Heart right ventricle (tissue), 16 donors: ENCODE data around the gene USPL1. TPM values are rescaled to one million over a fixed set of nuclear protein-coding genes. Genes with fewer than 3 reads are reported as not detected.
"Not testable (repeated sequence)": the region's sequence is repeated elsewhere in the genome, so short reads cannot be mapped to it uniquely, and the experiment has no call there.

Experiments used
- ATAC-seq, 8 donors: fragments of 200-7000 bp; cut with Tn5 transposase; one replicate each; pipeline ENCODE4 v1.9.1; 2020; ENCODE audit warnings: mild to moderate bottlenecking in 8 of 8, moderate library complexity in 8 of 8, moderate number of reproducible peaks in 1 of 8
- DNase-seq, 2 donors: peaks; one replicate each; pipeline ENCODE4 v3.0.0-alpha.2; 2020
- H3K27ac ChIP-seq, 10 donors: fragments of 200-600 bp; sonication (generic) in 2 of 10; one replicate each; pipeline versions ENCODE4 v1.5.0 to v1.8.0; 2020 to 2022; ENCODE audit warnings: mild to moderate bottlenecking in 3 of 10
- H3K27me3 ChIP-seq, 7 donors: fragments of 200-600 bp; one replicate each; pipeline ENCODE4 v1.8.0; 2021 to 2022; ENCODE audit warnings: mild to moderate bottlenecking in 2 of 7
- H3K36me3 ChIP-seq, 9 donors: fragments of 200-600 bp; sonication (generic) in 1 of 9; one replicate each; pipeline versions ENCODE4 v1.5.0 to v1.8.0; 2020 to 2022; ENCODE audit warnings: mild to moderate bottlenecking in 2 of 9
- H3K4me1 ChIP-seq, 9 donors: fragments of 200-600 bp; sonication (generic) in 1 of 9; one replicate each; pipeline versions ENCODE4 v1.5.0 to v1.8.0; 2020 to 2022; ENCODE audit warnings: mild to moderate bottlenecking in 4 of 9
- H3K4me3 ChIP-seq, 10 donors: fragments of 200-600 bp; sonication (generic) in 2 of 10; one replicate each; pipeline versions ENCODE4 v1.5.0 to v1.8.0; 2020 to 2022; ENCODE audit warnings: mild to moderate bottlenecking in 7 of 10, moderate library complexity in 2 of 10
- H3K9me3 ChIP-seq, 11 donors: fragments of 200-600 bp in 10 of 11; sonication (generic) in 2 of 11; one replicate each; pipeline versions ENCODE4 v1.5.0 to v1.8.0; 2013 to 2022; ENCODE audit warnings: mild to moderate bottlenecking in 2 of 11, control low read depth in 1 of 11, moderate library complexity in 1 of 11
- WGBS, 2 donors: extraction: QIAGEN DNeasy Blood & Tissue Kit; methylation state at CpG; one replicate each; pipeline ENCODE4 v1.1.7; 2013; ENCODE audit warnings: inconsistent platforms in 1 of 2; 5-methylcytosine and 5-hydroxymethylcytosine counted together
- intact Hi-C, 10 donors: fragments of 100-400 bp; cut with DNase I; formaldehyde crosslinking; loops; one replicate each; pipeline versions ENCODE4 v1.11.1 to v1.14.2; 2022
- polyA plus RNA-seq, 2 donors: library from polyadenylated mRNA; stranded (reverse); fragments of 200-250 nt; gene quantifications; one replicate each; pipeline ENCODE4 v1.2.3, GENCODE V29; 2013
- total RNA-seq, 10 donors: library from RNA; stranded (reverse); fragmentation: NEBNext Ultra II Directional in 3 of 10; extraction: Animal tissue kit (Norgen Biotek cat#: 25700) in 3 of 10; gene quantifications; one replicate each; pipeline versions ENCODE4 v1.2.1 to v1.2.4, GENCODE V29; 2021 to 2023
- TF ChIP-seq, protein P1 (sequence below), 9 donors: fragments of 200-600 bp; sonication (generic) in 2 of 9; IDR thresholded peaks; one replicate each; pipeline versions ENCODE4 v1.5.0 to v1.8.0; 2021 to 2022; ENCODE audit warnings: antibody characterized with exemption in 9 of 9, mild to moderate bottlenecking in 5 of 9, moderate library complexity in 1 of 9
- donor health status: Arrhythmogenic right ventricular cardiomyopathy.
- donor health status: ischemic (EF 13 %, LVEDD 7.1; RV severe dilation, severe dysfunction).
- donor health status: healthy with polysubstance abuse.
- donor health status: DM: no; HTN: yes; CAD: no.
- donor health status: DM: no; HTN: no; CAD: no.
- donor health status: ischemic (EF 25% LVEDD 6.9; RV normal size, moderate dysfunction).
- donor health status: ischemic (EF 25% LVEDD 5.7; RV mildly dilated, moderate dysfunction).
- donor health status: healthy.
- donor health status: DM: yes; HTN: yes; CAD: no.
- donor health status: Ischemic cardiomyopathy.
- donor health status: ischemic (EF 35%, LVEDD 5.7; RV mildly dilated, moderate dysfunction).
- donor health status: nonischemic (EF 11% LVEDD 7.7; RV severe dilation, severe dysfunction).
- donor health status: DM: yes; HTN: yes; CAD: no.
- donor health status: PGD.
- donor health status: ischemic (EF 29% LVEDD 5.4; RV normal size, mild dysfunction).
- donor health status: nonischemic (EF 23%, LVEDD 6.1; RV moderate dilation, normal function).

USPL1 gene
- total and polyA plus RNA-seq, 12 donors, result 4.9 to 10.6 (median 9.7) TPM

DNA sequence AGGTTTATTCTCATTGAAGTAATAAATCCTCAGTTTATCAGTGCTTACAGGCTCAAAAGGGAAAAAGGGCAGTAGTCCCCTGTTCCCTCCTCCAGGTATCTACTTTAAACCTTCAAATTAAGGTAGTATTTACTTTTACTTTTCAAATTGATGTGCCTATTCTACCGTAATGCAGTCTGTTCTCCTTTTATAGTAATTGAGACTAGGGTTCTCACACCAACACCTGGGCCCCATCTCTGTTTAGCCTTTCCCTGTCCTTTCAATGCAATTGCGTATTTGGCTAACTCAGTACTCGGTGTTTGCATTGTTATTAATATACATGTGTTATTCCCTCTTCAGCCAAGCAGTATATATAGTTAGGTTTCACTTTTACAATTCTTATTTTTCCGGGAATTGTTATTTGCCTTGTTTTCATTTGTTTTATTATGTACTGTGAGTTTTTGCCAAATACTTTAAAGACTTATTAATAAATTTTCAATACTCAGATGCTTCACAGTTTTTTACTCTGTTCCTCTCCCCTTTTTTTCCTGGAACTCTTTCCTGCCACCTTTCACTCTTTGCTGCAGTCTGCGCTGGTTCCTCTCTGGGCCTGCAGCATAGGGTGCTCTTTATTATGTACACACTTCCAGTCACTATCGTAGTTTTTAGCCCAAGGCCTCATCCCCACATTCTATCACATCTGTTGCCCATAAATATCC lies 30.3 kb downstream of the USPL1 start:
- intact Hi-C loops, result no loop called here
- peaks cover 0 to 99% (median 30%) of the 10 kb centered on the region in 9 donors for H3K36me3 ChIP-seq
- peaks cover 0 to 20% (median 13%) of the 10 kb centered on the region in 9 donors for H3K4me1 ChIP-seq
- H3K9me3 ChIP-seq, result no peaks in the 10 kb centered on the region
- TF ChIP-seq, protein P1, sequence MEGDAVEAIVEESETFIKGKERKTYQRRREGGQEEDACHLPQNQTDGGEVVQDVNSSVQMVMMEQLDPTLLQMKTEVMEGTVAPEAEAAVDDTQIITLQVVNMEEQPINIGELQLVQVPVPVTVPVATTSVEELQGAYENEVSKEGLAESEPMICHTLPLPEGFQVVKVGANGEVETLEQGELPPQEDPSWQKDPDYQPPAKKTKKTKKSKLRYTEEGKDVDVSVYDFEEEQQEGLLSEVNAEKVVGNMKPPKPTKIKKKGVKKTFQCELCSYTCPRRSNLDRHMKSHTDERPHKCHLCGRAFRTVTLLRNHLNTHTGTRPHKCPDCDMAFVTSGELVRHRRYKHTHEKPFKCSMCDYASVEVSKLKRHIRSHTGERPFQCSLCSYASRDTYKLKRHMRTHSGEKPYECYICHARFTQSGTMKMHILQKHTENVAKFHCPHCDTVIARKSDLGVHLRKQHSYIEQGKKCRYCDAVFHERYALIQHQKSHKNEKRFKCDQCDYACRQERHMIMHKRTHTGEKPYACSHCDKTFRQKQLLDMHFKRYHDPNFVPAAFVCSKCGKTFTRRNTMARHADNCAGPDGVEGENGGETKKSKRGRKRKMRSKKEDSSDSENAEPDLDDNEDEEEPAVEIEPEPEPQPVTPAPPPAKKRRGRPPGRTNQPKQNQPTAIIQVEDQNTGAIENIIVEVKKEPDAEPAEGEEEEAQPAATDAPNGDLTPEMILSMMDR (IDR thresholded peaks at IDR 0.05), result no peak
- DNase-seq (no peak), ATAC-seq (no peak)
- no peaks in the 10 kb centered on the region for H3K27me3 ChIP-seq
- H3K27ac ChIP-seq, result no peak overlapping the region
- no peak overlapping the region for H3K4me3 ChIP-seq
- WGBS, 2 donors, result 91 to 92% methylated on average over 6 of the region's 6 CpGs

DNA sequence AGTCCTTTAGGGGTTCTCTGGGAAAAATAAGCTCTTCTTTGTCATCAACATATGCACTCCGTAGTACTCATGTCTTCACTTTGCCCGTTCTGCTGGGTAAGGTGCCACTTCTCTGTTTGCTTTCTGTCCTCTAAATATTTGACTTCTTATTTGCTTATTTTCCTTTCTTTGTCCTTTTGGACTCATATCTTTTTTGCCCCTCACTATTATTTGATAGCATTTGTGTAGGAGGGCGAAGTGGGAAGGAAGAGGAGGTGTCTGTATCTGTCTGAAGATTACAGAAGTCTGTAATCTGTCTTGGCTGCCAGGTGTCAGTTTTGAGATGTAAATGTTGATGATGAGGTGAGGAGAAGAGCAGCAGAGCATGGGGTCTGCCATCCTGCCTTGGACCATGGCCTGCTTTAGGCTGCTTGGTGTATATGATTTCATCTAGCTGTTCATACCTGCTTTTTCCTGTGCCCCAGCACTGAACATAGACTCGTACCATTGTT lies 30.8 kb downstream of the USPL1 start:
- ATAC-seq (no peak), DNase-seq (no peak)
- WGBS, 2 donors, result 89 to 91% methylated on average over 4 of the region's 4 CpGs
- Histone ChIP-seq H3K9me3 (no peaks in the 10 kb centered on the region), H3K4me1 (peaks cover 0 to 20% (median 13%) of the 10 kb centered on the region in 9 donors), H3K27me3 (no peaks in the 10 kb centered on the region), H3K27ac (no peak overlapping the region), H3K36me3 (peaks cover 0 to 99% (median 26%) of the 10 kb centered on the region in 9 donors), H3K4me3 (no peak overlapping the region)
- TF ChIP-seq, protein P1 (IDR thresholded peaks at IDR 0.05), result no peak
- intact Hi-C loops, result no loop called here

DNA sequence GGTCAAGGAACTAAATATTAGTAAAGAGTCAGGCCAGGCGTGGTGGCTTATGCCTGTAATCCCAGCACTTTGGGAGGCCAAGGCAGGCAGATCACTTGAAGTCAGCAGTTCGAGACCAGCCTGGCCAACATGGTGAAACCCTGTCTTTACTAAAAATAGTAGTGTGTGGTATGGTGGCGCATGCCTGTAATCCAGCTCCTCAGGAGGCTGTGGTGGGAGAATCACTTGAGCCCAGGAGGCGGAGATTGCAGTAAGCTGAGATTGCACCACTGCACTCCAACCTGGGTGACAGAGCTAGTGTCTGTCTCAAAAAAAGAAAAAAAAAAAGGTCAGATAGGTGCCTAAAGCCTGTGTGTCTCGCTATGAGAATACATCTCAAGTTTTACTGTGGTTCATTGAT lies 33.9 kb downstream of the USPL1 start:
- H3K9me3 ChIP-seq, DNase-seq, intact Hi-C loops, ATAC-seq, H3K27ac ChIP-seq, H3K27me3 ChIP-seq, H3K4me3 ChIP-seq, H3K4me1 ChIP-seq: not testable (repeated sequence)
- WGBS, 2 donors, result 92 to 93% methylated on average over 5 of the region's 5 CpGs
- H3K36me3 ChIP-seq, result peaks cover 0 to 99% (median 40%) of the 10 kb centered on the region in 9 donors

DNA sequence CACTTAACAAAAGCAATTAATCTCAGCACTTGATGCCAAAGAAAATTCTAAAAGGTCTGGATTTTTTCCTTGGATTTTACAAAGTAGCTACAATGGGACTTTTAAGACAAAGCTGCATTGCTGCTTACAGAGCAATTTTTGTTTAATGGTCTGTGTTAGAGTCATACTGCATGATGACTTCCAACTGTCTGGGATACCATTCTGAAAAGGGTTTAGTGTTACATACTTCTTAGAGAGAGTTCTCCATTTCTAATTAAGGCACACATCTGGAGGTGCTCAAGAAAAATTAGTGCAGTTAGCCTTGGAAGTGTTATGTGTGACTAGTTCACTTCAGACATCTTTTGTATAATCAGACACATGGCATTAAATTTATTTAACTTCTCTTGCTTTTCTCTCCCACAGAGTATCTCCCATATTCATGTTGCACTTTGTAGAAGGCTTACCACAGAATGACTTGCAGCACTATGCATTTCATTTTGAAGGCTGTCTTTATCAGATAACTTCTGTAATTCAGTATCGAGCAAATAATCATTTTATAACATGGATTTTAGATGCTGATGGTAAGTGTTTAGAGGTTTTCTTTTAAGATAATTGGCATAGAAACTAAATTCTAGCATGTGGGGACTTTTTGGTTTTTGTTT lies 35.1 kb downstream of the USPL1 start:
- 83 to 91% methylated on average over 1 of the region's 1 CpG for WGBS, 2 donors
- Histone ChIP-seq H3K9me3 (no peaks in the 10 kb centered on the region), H3K27me3 (no peaks in the 10 kb centered on the region), H3K4me3 (no peak overlapping the region), H3K4me1 (peaks cover 0 to 3% (median 0%) of the 10 kb centered on the region in 9 donors), H3K36me3 (peaks cover 0 to 99% (median 45%) of the 10 kb centered on the region in 9 donors), H3K27ac (no peak overlapping the region)
- DNase-seq (no peak), ATAC-seq (no peak)
- TF ChIP-seq, protein P1 (IDR thresholded peaks at IDR 0.05), result no peak
- intact Hi-C loops, result no loop called here
